Measurements from ENCODE around the gene SP140L. TPM values are rescaled to one million over a fixed set of nuclear protein-coding genes. Genes with fewer than 3 reads are reported as not detected.

The SP140L gene
- total and polyA plus RNA-seq, 8 donors, result 5.7 to 56.7 (median 15.8) TPM

- no peaks in the 10 kb centered on the region for H3K9me3 ChIP-seq
- WGBS, 5 donors, result 82 to 96% (median 88%) methylated on average over 7 of the region's 7 CpGs
- TF ChIP-seq CTCF (IDR thresholded peaks at IDR 0.05) (no peak), POLR2AphosphoS5 (IDR thresholded peaks at IDR 0.05) (no peak), POLR2A (IDR thresholded peaks at IDR 0.05) (no peak), EP300 (IDR thresholded peaks at IDR 0.05) (no peak)
- H3K27ac ChIP-seq, result peak overlapping the region in 1 of 5 donors; percentile 10
- intact Hi-C loops (cut with DNase I; ENCODE audit: low total_unique reads), result no loop called here
- peaks cover 32 to 96% (median 92%) of the 10 kb centered on the region in 4 donors for H3K36me3 ChIP-seq
- H3K4me1 ChIP-seq, result peaks cover 0 to 6% (median 0%) of the 10 kb centered on the region in 4 donors
- no peaks in the 10 kb centered on the region for H3K27me3 ChIP-seq
- DNase-seq, result no peak
- H3K4me3 ChIP-seq, result no peak overlapping the region
Measured at GRCh38 chr2:230447036-230447435, 120.0 kb downstream of the SP140L start.

GRCh38 chr2:230447455-230448451, 120.8 kb downstream of the SP140L start:
- Histone ChIP-seq H3K4me3 (no peak overlapping the region), H3K27ac (peak overlapping the region in 2 of 5 donors; percentile 10 to 28), H3K4me1 (peaks cover 0 to 4% (median 0%) of the 10 kb centered on the region in 4 donors), H3K27me3 (no peaks in the 10 kb centered on the region), H3K36me3 (peaks cover 32 to 98% (median 97%) of the 10 kb centered on the region in 4 donors), H3K9me3 (no peaks in the 10 kb centered on the region)
- intact Hi-C loops (cut with DNase I; ENCODE audit: low total_unique reads), result no loop called here
- peak in 1 of 2 donors; percentile 14 for DNase-seq
- TF ChIP-seq POLR2AphosphoS5 (IDR thresholded peaks at IDR 0.05) (no peak), POLR2A (IDR thresholded peaks at IDR 0.05) (no peak), EP300 (IDR thresholded peaks at IDR 0.05) (no peak), CTCF (IDR thresholded peaks at IDR 0.05) (no peak)
- 80 to 88% (median 86%) methylated on average over 8 of the region's 8 CpGs for WGBS, 5 donors

DNA sequence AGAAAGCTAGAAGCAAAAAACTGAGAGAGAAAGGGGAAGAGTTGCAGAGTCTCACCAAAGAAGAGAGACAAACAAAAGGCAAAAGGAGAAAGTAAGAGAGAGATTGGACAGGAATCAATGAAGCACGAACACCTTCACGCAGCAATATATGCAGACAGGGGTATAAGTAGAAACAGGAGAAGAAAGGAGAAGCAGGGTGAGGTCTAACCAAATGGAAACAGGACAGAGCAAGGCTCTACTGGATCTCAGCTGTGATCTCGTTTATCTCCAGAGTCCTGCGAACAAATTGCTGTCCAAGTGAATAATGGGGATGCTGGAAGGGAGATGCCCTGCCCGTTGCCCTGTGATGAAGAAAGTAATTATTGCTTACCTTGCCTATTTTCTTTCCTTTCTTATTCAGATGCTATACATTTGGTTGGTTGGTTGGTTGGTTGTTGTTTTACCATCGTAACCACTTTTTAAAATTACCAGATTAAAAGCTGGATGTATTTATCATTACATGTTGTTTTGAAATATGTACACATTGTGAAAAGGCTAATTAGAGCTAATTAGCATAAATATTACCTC, 123.0 kb downstream of the SP140L start:
- H3K9me3 ChIP-seq, result no peaks in the 10 kb centered on the region
- TF ChIP-seq POLR2AphosphoS5 (IDR thresholded peaks at IDR 0.05) (no peak), EP300 (IDR thresholded peaks at IDR 0.05) (no peak), CTCF (IDR thresholded peaks at IDR 0.05) (no peak), POLR2A (IDR thresholded peaks at IDR 0.05) (no peak)
- peaks cover 0 to 4% (median 0%) of the 10 kb centered on the region in 4 donors for H3K4me1 ChIP-seq
- H3K27me3 ChIP-seq, result no peaks in the 10 kb centered on the region
- intact Hi-C loops (cut with DNase I; ENCODE audit: low total_unique reads), result no loop called here
- H3K36me3 ChIP-seq, result peaks cover 28 to 92% (median 89%) of the 10 kb centered on the region in 4 donors
- no peak for DNase-seq
- H3K4me3 ChIP-seq, result no peak overlapping the region
- no peak overlapping the region for H3K27ac ChIP-seq
- 88 to 95% (median 90%) methylated on average over 6 of the region's 6 CpGs for WGBS, 5 donors

GRCh38 chr2:230453006-230453405, 126.0 kb downstream of the SP140L start:
- Histone ChIP-seq H3K27me3 (no peaks in the 10 kb centered on the region), H3K4me3 (no peak overlapping the region), H3K9me3 (no peaks in the 10 kb centered on the region), H3K36me3 (peaks cover 14 to 92% (median 89%) of the 10 kb centered on the region in 4 donors), H3K27ac (no peak overlapping the region), H3K4me1 (peaks cover 0 to 7% (median 2%) of the 10 kb centered on the region in 4 donors)
- DNase-seq, result no peak
- whole genome bisulfite sequencing, 5 donors, result 80 to 97% (median 91%) methylated on average over 2 of the region's 2 CpGs
- intact Hi-C loops (cut with DNase I; ENCODE audit: low total_unique reads), result no loop called here
- TF ChIP-seq CTCF (IDR thresholded peaks at IDR 0.05) (no peak), POLR2AphosphoS5 (IDR thresholded peaks at IDR 0.05) (no peak), POLR2A (IDR thresholded peaks at IDR 0.05) (no peak), EP300 (IDR thresholded peaks at IDR 0.05) (no peak)
